Endothelial cell of hepatic sinusoid (primary cell): ENCODE results near the gene SUPT20HL2.
"Not testable (repeated sequence)": the region's sequence is repeated elsewhere in the genome, so short reads cannot be mapped to it uniquely, and the experiment has no call there.

ENCODE experiments used
- in situ Hi-C: cut with HindIII; loops from 2 replicates; pipeline ENCODE4 v1.10.0; 2017; ENCODE audit warnings: low sequenced_read_pairs

SUPT20HL2 gene

DNA sequence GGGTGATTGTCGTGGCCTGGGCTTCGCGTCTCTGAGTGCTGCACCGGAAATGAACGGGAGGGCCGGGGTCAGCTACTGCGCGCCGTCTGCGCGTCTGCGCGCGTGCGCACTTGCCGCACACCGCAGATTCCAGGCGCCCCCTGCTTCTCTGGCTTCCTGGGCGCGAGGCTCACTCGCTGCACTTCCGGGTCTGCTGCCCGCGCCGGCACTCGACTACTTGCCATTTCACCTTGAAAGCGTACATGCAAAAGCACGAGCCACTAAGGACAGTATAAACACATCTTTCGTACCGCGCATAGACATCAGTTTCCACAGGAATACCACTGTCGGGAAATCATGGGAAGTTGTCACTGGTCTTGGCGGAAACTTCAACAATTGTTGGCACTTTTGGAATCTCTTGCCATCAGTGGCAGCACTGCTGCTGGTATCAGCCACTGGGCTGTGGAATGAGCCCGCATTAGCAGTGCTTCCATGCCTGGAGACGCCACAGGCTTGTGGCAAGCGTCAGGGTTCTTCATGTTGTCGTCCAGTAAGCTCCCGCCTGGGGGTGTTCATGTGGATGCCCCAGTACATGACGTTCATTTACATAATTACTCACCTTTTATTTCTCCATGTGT, at the start of gene SUPT20HL2:
Gene SUPT20HL2, minus strand, starts transcription at position 51 of the 617 bp plus-strand sequence. CDS start 754 bp downstream, outside the sequence.
- in situ Hi-C loops: no loop called here

- in situ Hi-C loops: not testable (repeated sequence)
Observed at GRCh38 chrX:24362089-24362745, 48.3 kb upstream of the SUPT20HL2 start.

GRCh38 chrX:24360272-24360671, 46.4 kb upstream of the SUPT20HL2 start, which contains the start of gene SUPT20HL1:
Gene SUPT20HL1 (plus strand): TSS chrX:24360639. CDS start chrX:24362761, 2,122 bp downstream.
- in situ Hi-C loops: no loop called here

- in situ Hi-C loops: no loop called here
Observed at GRCh38 chrX:24357106-24357505, 43.2 kb upstream of the SUPT20HL2 start.

- in situ Hi-C loops: no loop called here
Observed at GRCh38 chrX:24355095-24355494, 41.2 kb upstream of the SUPT20HL2 start.

DNA sequence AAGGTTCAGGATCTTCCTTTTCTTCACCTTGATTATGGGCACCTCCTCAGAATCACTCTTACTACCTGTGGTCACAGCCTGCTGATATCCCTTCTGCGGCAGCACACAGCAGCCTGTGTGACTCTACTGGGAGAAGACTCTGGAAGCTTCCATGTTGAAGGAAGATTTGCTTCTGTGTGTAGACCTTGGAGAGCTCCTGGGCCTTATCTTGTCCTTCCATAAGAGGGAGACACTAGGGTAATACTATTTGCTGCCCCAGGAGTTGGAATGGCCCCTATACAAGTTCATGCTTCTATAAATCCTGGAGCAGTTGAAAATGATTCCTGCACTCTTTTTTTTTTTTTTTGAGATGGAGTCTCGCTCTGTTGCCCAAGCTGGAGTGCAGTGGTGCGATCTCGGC, 36.3 kb upstream of the SUPT20HL2 start:
- in situ Hi-C loops: no loop called here

- in situ Hi-C loops: no loop called here
Observed at GRCh38 chrX:24347881-24348280, 34.0 kb upstream of the SUPT20HL2 start.

DNA sequence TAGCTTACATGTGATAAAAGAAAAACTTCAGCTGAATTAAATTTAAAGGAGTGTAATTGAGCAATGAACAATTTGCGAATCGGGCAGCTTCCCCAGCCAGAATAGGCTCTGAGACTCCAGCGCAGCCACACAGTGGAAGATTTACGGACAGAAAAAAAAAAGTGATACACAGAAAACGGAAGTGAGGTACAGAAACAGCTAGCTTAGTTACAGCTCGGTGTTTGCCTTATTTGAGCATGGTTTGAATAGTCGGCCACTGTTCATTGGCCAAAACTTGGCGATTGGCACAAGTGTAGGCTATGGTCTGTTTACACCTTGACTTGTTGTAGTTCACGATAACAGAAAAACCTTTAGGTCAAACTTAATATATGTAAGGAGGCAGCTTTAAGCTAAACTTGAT, 29.9 kb upstream of the SUPT20HL2 start:
- in situ Hi-C loops: loop anchor here (5.0 kb wide), 1 partner anchor 86 kb away; no protein-coding TSS in a partner anchor

DNA sequence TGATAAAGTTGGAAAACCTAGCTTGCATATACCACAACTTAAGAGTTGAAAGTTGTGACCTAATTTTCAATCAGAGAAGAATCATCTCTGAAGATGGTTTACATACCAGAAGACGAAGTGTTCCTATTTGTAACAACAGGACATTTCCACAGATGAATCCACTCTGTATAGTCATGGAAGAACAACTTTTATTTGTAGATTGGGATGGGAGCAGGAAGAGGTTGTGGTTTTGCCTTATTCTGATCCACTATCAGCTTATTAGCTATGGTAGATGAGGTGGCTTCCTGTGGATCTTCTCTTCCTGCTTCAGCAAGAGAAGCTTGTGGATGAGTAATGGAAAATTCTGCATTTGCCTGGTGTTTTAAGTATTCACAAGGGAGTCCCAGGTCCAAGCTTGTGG, 27.9 kb upstream of the SUPT20HL2 start:
- in situ Hi-C loops: loop anchor here (5.0 kb wide), 1 partner anchor 84 kb away; no protein-coding TSS in a partner anchor

- in situ Hi-C loops: loop anchor here (5.0 kb wide), 1 partner anchor 83 kb away; no protein-coding TSS in a partner anchor
Observed at GRCh38 chrX:24340501-24340900, 26.6 kb upstream of the SUPT20HL2 start.

- in situ Hi-C loops: loop anchor here (5.0 kb wide), 1 partner anchor 83 kb away; no protein-coding TSS in a partner anchor
Observed at GRCh38 chrX:24339911-24340310, 26.0 kb upstream of the SUPT20HL2 start.

- in situ Hi-C loops: no loop called here
Observed at GRCh38 chrX:24335871-24336270, 22.0 kb upstream of the SUPT20HL2 start.

- in situ Hi-C loops: no loop called here
Observed at GRCh38 chrX:24334461-24334860, 20.6 kb upstream of the SUPT20HL2 start.

- in situ Hi-C loops: no loop called here
Observed at GRCh38 chrX:24333371-24333770, 19.5 kb upstream of the SUPT20HL2 start.

DNA sequence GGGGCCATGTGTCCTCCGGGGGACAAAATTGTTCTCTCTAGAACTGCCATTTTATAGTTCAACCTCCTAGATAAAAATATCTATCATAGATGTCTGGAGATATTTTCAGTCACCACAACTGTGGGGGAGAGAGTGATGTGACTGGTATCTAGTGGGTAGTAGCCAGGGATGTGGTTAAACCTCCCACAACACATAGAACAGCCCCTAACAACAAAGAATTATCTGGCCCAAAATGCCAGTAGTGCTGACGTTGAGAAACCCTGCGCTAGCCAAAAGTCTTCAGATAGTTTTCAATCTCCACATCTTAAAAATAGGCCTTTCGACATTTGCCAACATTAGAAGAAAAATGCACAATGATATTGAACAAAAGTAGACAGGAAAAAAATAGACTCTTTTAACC, 19.0 kb upstream of the SUPT20HL2 start:
- in situ Hi-C loops: no loop called here

- in situ Hi-C loops: no loop called here
Observed at GRCh38 chrX:24325231-24325630, 11.4 kb upstream of the SUPT20HL2 start.

DNA sequence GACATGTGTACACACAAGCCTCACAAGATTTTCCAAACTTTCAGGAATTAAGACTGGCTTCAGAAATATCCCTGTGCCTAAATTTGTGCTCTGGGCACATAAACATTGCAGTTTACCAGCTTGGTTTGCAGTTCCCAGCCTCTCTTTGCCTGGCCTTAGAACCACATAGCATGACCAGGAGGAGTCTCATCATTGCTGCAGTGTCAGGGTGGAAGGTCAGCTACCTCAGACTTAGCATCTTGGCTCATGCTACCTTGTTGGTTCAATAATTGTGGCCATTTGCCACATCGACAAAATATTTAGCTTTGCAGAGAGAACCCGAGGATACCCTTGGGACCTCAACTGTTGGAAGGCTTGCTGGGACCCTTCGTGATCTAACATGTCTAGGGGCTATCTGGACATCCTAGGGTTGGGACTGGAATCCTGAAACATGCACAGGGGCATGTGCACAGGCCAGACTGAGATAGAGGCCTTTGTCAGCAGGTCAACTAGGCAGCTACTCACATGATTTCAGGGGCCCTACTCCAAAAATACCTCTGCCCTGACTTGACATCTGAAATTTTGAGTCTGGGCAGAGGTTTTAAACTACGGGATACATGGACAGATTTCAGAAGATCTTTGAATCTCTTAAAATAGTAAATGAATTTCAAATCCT, 8.0 kb upstream of the SUPT20HL2 start:
- in situ Hi-C loops: no loop called here

GRCh38 chrX:24317567-24317966, 3.7 kb upstream of the SUPT20HL2 start:
- in situ Hi-C loops: no loop called here

- in situ Hi-C loops: no loop called here
Observed at GRCh38 chrX:24316111-24316510, 2.2 kb upstream of the SUPT20HL2 start.

GRCh38 chrX:24312249-24312607, 1.6 kb downstream of the SUPT20HL2 start:
- in situ Hi-C loops: not testable (repeated sequence)

- in situ Hi-C loops: not testable (repeated sequence)
Observed at GRCh38 chrX:24311507-24312248, 2.2 kb downstream of the SUPT20HL2 start.
